HL-60 (cell line): ENCODE measurements around the gene TANC1.

Source experiments
- CTCF ChIP-seq: IDR thresholded peaks from one replicate; pipeline ENCODE4 v1.5.1; 2011; ENCODE audit warnings: low read length, control low read depth, inconsistent platforms; ENCODE audit not compliant: insufficient read depth
- POLR2AphosphoS5 ChIP-seq: IDR thresholded peaks from 2 replicates; pipeline ENCODE4 v1.6.1; 2012; ENCODE audit warnings: low read depth

- no peak for TF ChIP-seq CTCF
- TF ChIP-seq POLR2AphosphoS5, result no peak
Observed at GRCh38 chr2:159183346-159183745, 214.9 kb downstream of the TANC1 start.
